ENCODE measurements around the gene MSH2. TPM values are rescaled to one million over a fixed set of nuclear protein-coding genes. Genes with fewer than 3 reads are reported as not detected.

The MSH2 gene
- total and polyA plus RNA-seq, 3 donors from 2014 or later, result 23.5 to 25.3 (median 24.3) TPM

DNA sequence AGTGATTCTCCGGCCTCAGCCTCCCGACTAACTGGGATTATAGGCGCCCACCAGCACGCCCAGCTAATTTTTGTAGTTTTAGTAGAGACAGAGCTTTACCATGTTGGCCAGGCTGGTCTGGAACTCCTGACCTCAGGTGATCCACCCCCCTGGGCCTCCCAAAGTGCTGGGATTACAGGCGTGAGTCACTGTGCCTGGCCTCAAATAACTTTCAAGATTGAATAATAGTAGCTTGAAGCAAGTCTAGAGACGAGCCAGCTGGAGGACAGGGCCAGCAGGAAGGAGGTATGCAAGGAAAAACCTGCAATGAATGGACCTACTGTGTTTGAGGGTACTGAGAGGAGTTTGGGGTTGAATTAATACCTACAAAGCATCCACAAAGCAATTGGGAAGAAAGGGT, 87.5 kb downstream of the MSH2 start:
- 81 to 93% methylated on average over 6 of the region's 6 CpGs for WGBS, 2 donors
- intact Hi-C loops (cut with DNase I; ENCODE audit: low total_unique reads), result no loop called here
- H3K27ac ChIP-seq, result no peak overlapping the region
- no peaks in the 10 kb centered on the region for H3K4me1 ChIP-seq
- TF ChIP-seq CTCF (IDR thresholded peaks at IDR 0.05), result no peak
- no peak for TF ChIP-seq POLR2A (IDR thresholded peaks at IDR 0.05)
- no peak for DNase-seq
- no peaks in the 10 kb centered on the region for H3K9me3 ChIP-seq
- H3K4me3 ChIP-seq, result no peak overlapping the region
- H3K27me3 ChIP-seq, result no peaks in the 10 kb centered on the region
- H3K36me3 ChIP-seq (ENCODE audit: low read depth, missing control alignments), result no peaks in the 10 kb centered on the region

DNA sequence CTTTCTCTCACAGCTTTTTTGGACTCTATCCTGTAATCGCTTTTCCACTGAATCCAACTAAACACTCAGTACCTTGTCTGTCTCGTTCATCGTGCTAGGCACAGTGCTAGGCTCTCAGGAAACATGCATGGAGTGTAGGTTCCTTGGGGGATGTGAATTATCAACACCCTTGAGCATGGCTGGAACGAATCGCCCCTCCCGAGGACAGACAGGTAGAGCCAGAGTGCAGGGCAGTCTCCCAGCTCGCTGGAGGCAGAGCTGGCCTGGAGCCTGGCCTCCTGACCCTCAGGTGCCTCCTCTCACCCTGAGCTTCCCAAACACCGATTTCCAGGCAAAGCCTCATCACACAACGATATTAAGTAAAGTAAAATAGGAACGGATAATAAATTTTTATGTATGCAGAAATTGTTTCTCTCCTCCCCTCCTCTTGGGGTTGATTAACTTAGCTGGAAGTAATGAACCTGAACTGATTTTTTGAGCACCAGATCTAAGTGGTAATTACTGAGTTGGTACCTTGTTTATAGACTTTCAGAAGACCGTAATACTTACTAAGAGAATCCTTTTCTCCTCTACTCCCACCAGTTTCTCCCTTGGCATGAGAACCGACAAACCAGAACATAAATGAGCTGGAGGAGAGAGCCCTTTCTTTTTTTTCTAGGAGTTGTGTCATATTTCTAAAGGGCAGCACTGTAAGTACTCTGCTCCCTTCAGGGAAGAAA, 90.5 kb downstream of the MSH2 start:
- Histone ChIP-seq H3K4me1 (no peaks in the 10 kb centered on the region), H3K9me3 (no peaks in the 10 kb centered on the region), H3K27me3 (no peaks in the 10 kb centered on the region), H3K36me3 (ENCODE audit: low read depth, missing control alignments) (no peaks in the 10 kb centered on the region), H3K4me3 (no peak overlapping the region), H3K27ac (no peak overlapping the region)
- intact Hi-C loops (cut with DNase I; ENCODE audit: low total_unique reads), result no loop called here
- TF ChIP-seq CTCF (IDR thresholded peaks at IDR 0.05) (no peak), POLR2A (IDR thresholded peaks at IDR 0.05) (no peak)
- 82 to 83% methylated on average over 12 of the region's 12 CpGs for WGBS, 2 donors
- DNase-seq, result no peak

- H3K9me3 ChIP-seq, result no peaks in the 10 kb centered on the region
- DNase-seq, result no peak
- no peak overlapping the region for H3K27ac ChIP-seq
- intact Hi-C loops (cut with DNase I; ENCODE audit: low total_unique reads), result no loop called here
- H3K27me3 ChIP-seq, result no peaks in the 10 kb centered on the region
- 92 to 94% methylated on average over 12 to 16 of the region's 16 CpGs for WGBS, 2 donors
- no peak overlapping the region for H3K4me3 ChIP-seq
- TF ChIP-seq POLR2A (IDR thresholded peaks at IDR 0.05), result no peak
- no peak for TF ChIP-seq CTCF (IDR thresholded peaks at IDR 0.05)
- H3K36me3 ChIP-seq (ENCODE audit: low read depth, missing control alignments), result no peaks in the 10 kb centered on the region
- no peaks in the 10 kb centered on the region for H3K4me1 ChIP-seq
Observed at GRCh38 chr2:47494267-47495130, 91.5 kb downstream of the MSH2 start.

- no peak overlapping the region for H3K27ac ChIP-seq
- no peaks in the 10 kb centered on the region for H3K4me1 ChIP-seq
- DNase-seq, result no peak
- TF ChIP-seq POLR2A (IDR thresholded peaks at IDR 0.05), result no peak
- no peak for TF ChIP-seq CTCF (IDR thresholded peaks at IDR 0.05)
- no peaks in the 10 kb centered on the region for H3K27me3 ChIP-seq
- WGBS, 2 donors, result 79 to 90% methylated on average over 6 to 8 of the region's 8 CpGs
- H3K36me3 ChIP-seq (ENCODE audit: low read depth, missing control alignments), result no peaks in the 10 kb centered on the region
- intact Hi-C loops (cut with DNase I; ENCODE audit: low total_unique reads), result no loop called here
- H3K9me3 ChIP-seq, result no peaks in the 10 kb centered on the region
- no peak overlapping the region for H3K4me3 ChIP-seq
Observed at GRCh38 chr2:47497843-47498460, 95.0 kb downstream of the MSH2 start.
